ENCODE results near the gene GREM2.

- TF ChIP-seq, protein P1, sequence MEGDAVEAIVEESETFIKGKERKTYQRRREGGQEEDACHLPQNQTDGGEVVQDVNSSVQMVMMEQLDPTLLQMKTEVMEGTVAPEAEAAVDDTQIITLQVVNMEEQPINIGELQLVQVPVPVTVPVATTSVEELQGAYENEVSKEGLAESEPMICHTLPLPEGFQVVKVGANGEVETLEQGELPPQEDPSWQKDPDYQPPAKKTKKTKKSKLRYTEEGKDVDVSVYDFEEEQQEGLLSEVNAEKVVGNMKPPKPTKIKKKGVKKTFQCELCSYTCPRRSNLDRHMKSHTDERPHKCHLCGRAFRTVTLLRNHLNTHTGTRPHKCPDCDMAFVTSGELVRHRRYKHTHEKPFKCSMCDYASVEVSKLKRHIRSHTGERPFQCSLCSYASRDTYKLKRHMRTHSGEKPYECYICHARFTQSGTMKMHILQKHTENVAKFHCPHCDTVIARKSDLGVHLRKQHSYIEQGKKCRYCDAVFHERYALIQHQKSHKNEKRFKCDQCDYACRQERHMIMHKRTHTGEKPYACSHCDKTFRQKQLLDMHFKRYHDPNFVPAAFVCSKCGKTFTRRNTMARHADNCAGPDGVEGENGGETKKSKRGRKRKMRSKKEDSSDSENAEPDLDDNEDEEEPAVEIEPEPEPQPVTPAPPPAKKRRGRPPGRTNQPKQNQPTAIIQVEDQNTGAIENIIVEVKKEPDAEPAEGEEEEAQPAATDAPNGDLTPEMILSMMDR (conservative IDR thresholded peaks at IDR 0.05; ENCODE audit: low read length), result no peak
- TF ChIP-seq EZH2phosphoT487 (IDR thresholded peaks at IDR 0.05; ENCODE audit: borderline replicate concordance), result no peak
Measured at GRCh38 chr1:240506176-240506575, 105.8 kb downstream of the GREM2 start.

All from Loucy (cell line).